Uterus (tissue), 4 donors: Measurements from ENCODE around the gene PI4KA. TPM values are rescaled to one million over a fixed set of nuclear protein-coding genes. Genes with fewer than 3 reads are reported as not detected.
"Not testable (repeated sequence)": the region's sequence is repeated elsewhere in the genome, so short reads cannot be mapped to it uniquely, and the experiment has no call there.

Source experiments
- DNase-seq, 2 donors: peaks; one replicate each; pipeline ENCODE4 v3.0.0-alpha.2; 2019 to 2020
- H3K27ac ChIP-seq, 2 donors: fragments of 200-600 bp; sonication (generic); 1 replicate in 1 of 2; 2 replicates in 1 of 2; pipeline ENCODE4 v1.5.1; 2016 to 2018
- H3K27me3 ChIP-seq, 2 donors: fragments of 200-600 bp; sonication (generic); one replicate each; pipeline ENCODE4 v1.5.1; 2018 to 2019; ENCODE audit warnings: control low read depth in 1 of 2
- H3K36me3 ChIP-seq, 2 donors: fragments of 200-600 bp; sonication (generic); one replicate each; pipeline ENCODE4 v1.5.1; 2019; ENCODE audit warnings: control low read depth in 1 of 2
- H3K4me1 ChIP-seq, 2 donors: fragments of 200-600 bp; sonication (generic); one replicate each; pipeline ENCODE4 v1.5.1; 2018 to 2019; ENCODE audit warnings: control low read depth in 1 of 2
- H3K4me3 ChIP-seq, 2 donors: fragments of 200-600 bp; sonication (generic); 1 replicate in 1 of 2; 2 replicates in 1 of 2; pipeline ENCODE4 v1.5.1; 2018 to 2019; ENCODE audit warnings: mild to moderate bottlenecking in 1 of 2
- H3K9me3 ChIP-seq, 2 donors: fragments of 200-600 bp; sonication (generic); one replicate each; pipeline ENCODE4 v1.5.1; 2019; ENCODE audit warnings: control low read depth in 1 of 2
- CTCF ChIP-seq, 4 experiments: fragments of 200-600 bp in 2 of 4; fragments of 450-650 bp in 2 of 4; sonication (generic) in 2 of 4; IDR thresholded peaks; one replicate each; pipeline ENCODE4 v1.5.1; 2016 to 2019; ENCODE audit warnings: antibody characterized with exemption in 4 of 4, mild to moderate bottlenecking in 2 of 4, moderate library complexity in 1 of 4
- POLR2A ChIP-seq, 2 donors: fragments of 450-650 bp; IDR thresholded peaks; one replicate each; pipeline ENCODE4 v1.6.1; 2016; ENCODE audit warnings: antibody characterized with exemption in 2 of 2, mild to moderate bottlenecking in 1 of 2, moderate library complexity in 1 of 2
- intact Hi-C: fragments of 100-400 bp; cut with DNase I; formaldehyde crosslinking; loops from one replicate; pipeline ENCODE4 v1.15.1; 2023; ENCODE audit warnings: low total_unique reads
- total RNA-seq, 4 donors: library from RNA; depleted of rRNA in 3 of 4; stranded (reverse); fragments of >200 nt in 3 of 4; gene quantifications; one replicate each; pipeline versions ENCODE4 v1.1.0 to v1.2.4, GENCODE V29; 2014 to 2023
- donor health status: DM: yes; HTN: yes; CAD: no.

The PI4KA gene
- total RNA-seq, 4 donors from 2014 or later: 48.9 to 238 (median 108) TPM

- no peaks in the 10 kb centered on the region for H3K27me3 ChIP-seq
- no peaks in the 10 kb centered on the region for H3K36me3 ChIP-seq
- H3K27ac ChIP-seq: peak overlapping the region; percentile 17 to 84
- no peaks in the 10 kb centered on the region for H3K4me1 ChIP-seq
- no peak for DNase-seq
- H3K4me3 ChIP-seq: no peak overlapping the region
- no peak for TF ChIP-seq POLR2A (IDR thresholded peaks at IDR 0.05)
- TF ChIP-seq CTCF (IDR thresholded peaks at IDR 0.05): no peak
- no peaks in the 10 kb centered on the region for H3K9me3 ChIP-seq
- intact Hi-C loops: no loop called here
Observed at GRCh38 chr22:20774882-20775281, 83.7 kb downstream of the PI4KA start.

- peak within 1 kb of the TSS; percentile 17 to 84 for H3K27ac ChIP-seq
- TF ChIP-seq CTCF (IDR thresholded peaks at IDR 0.05) (no peak), POLR2A (IDR thresholded peaks at IDR 0.05) (no peak)
- no peaks in the 10 kb centered on the region for H3K4me1 ChIP-seq
- no peaks in the 10 kb centered on the region for H3K36me3 ChIP-seq
- H3K4me3 ChIP-seq: no peak within 1 kb of the TSS
- no peaks in the 10 kb centered on the region for H3K27me3 ChIP-seq
- DNase-seq: no peak
- intact Hi-C loops: no loop called here
- H3K9me3 ChIP-seq: no peaks in the 10 kb centered on the region
Observed at GRCh38 chr22:20773793-20774212, 84.8 kb downstream of the PI4KA start, which contains the start of gene SERPIND1. SERPIND1 (plus strand) TSS chr22:20774113; CDS start chr22:20779313, 5,200 bp downstream.

- DNase-seq: no peak
- Histone ChIP-seq H3K9me3 (no peaks in the 10 kb centered on the region), H3K4me3 (no peak overlapping the region), H3K4me1 (no peaks in the 10 kb centered on the region), H3K27me3 (no peaks in the 10 kb centered on the region), H3K27ac (no peak overlapping the region), H3K36me3 (no peaks in the 10 kb centered on the region)
- TF ChIP-seq CTCF (IDR thresholded peaks at IDR 0.05) (no peak), POLR2A (IDR thresholded peaks at IDR 0.05) (no peak)
- intact Hi-C loops: no loop called here
Observed at GRCh38 chr22:20771918-20772625, 86.5 kb downstream of the PI4KA start.

GRCh38 chr22:20769496-20769826, 89.2 kb downstream of the PI4KA start:
- H3K4me3 ChIP-seq, intact Hi-C loops, H3K27ac ChIP-seq, H3K27me3 ChIP-seq, H3K36me3 ChIP-seq, H3K4me1 ChIP-seq, H3K9me3 ChIP-seq, DNase-seq: not testable (repeated sequence)

GRCh38 chr22:20766530-20766929, 92.1 kb downstream of the PI4KA start:
- Histone ChIP-seq H3K27ac (no peak overlapping the region), H3K4me3 (no peak overlapping the region), H3K4me1 (no peaks in the 10 kb centered on the region), H3K36me3 (no peaks in the 10 kb centered on the region), H3K27me3 (no peaks in the 10 kb centered on the region), H3K9me3 (no peaks in the 10 kb centered on the region)
- intact Hi-C loops: no loop called here
- no peak for DNase-seq
- no peak for TF ChIP-seq POLR2A (IDR thresholded peaks at IDR 0.05)
- no peak for TF ChIP-seq CTCF (IDR thresholded peaks at IDR 0.05)
